GM12878 (cell line): ENCODE measurements around the gene RGS14. TPM values are rescaled to one million over a fixed set of nuclear protein-coding genes. Genes with fewer than 3 reads are reported as not detected.

ENCODE experiments used
- BCLAF1 ChIP-seq: fragments of 450-650 bp; IDR thresholded peaks from 2 replicates; pipeline ENCODE4 v1.6.1; 2017; ENCODE audit warnings: antibody characterized with exemption, mild to moderate bottlenecking, moderate library complexity
- CHD1 ChIP-seq: IDR thresholded peaks from 2 replicates; pipeline ENCODE4 v1.6.1; 2012; ENCODE audit warnings: low read depth, low read length, improper control_type of control experiment
- E2F4 ChIP-seq: IDR thresholded peaks from 2 replicates; pipeline ENCODE4 v1.6.1; 2012; ENCODE audit warnings: low read depth, low read length, improper control_type of control experiment
- ETV6 ChIP-seq, 2 experiments: fragments of 450-650 bp in 1 of 2; IDR thresholded peaks in 1 of 2; conservative IDR thresholded peaks in 1 of 2; 2 replicates each; pipeline ENCODE4 v1.6.1; 2014; ENCODE audit warnings: antibody characterized with exemption in 1 of 2, borderline replicate concordance in 1 of 2, low read depth in 1 of 2, mild to moderate bottlenecking in 1 of 2, moderate library complexity in 1 of 2
- GATAD2B ChIP-seq: fragments of 450-650 bp; conservative IDR thresholded peaks from 2 replicates; pipeline ENCODE4 v1.6.1; 2017; ENCODE audit warnings: low read depth, mild to moderate bottlenecking, moderate library complexity
- KAT2A ChIP-seq: conservative IDR thresholded peaks from 2 replicates; pipeline ENCODE4 v1.6.1; 2011; ENCODE audit warnings: low read depth, low read length; ENCODE audit not compliant: control insufficient read depth
- KDM1A ChIP-seq: fragments of 200-600 bp; sonication (generic); IDR thresholded peaks from 2 replicates; pipeline ENCODE4 v1.6.1; 2016; ENCODE audit warnings: borderline replicate concordance
- KLF5 ChIP-seq: fragments of 450-650 bp; IDR thresholded peaks from 2 replicates; pipeline ENCODE4 v1.6.1; 2014; ENCODE audit warnings: mild to moderate bottlenecking; ENCODE audit not compliant: partially characterized antibody
- MTA3 ChIP-seq: IDR thresholded peaks from 2 replicates; pipeline ENCODE4 v1.6.1; 2012; ENCODE audit warnings: low read length, inconsistent platforms, borderline replicate concordance
- NBN ChIP-seq: fragments of 450-650 bp; IDR thresholded peaks from 2 replicates; pipeline ENCODE4 v1.6.1; 2016
- NRF1 ChIP-seq: conservative IDR thresholded peaks from 2 replicates; pipeline ENCODE4 v1.6.1; 2011; ENCODE audit warnings: mild to moderate bottlenecking, low read depth, low read length, improper control_type of control experiment
- PAX5 ChIP-seq: IDR thresholded peaks from 2 replicates; pipeline ENCODE4 v1.6.1; 2011; ENCODE audit warnings: low read depth, low read length, borderline replicate concordance
- PML ChIP-seq: IDR thresholded peaks from 2 replicates; pipeline ENCODE4 v1.6.1; 2012; ENCODE audit warnings: low read length, inconsistent platforms
- POLR2A ChIP-seq: IDR thresholded peaks from 2 replicates; pipeline ENCODE4 v1.6.1; 2011; ENCODE audit warnings: low read depth, mild to moderate bottlenecking, low read length
- RBBP5 ChIP-seq: fragments of 200-600 bp; sonication (generic); conservative IDR thresholded peaks from 2 replicates; pipeline ENCODE4 v1.6.1; 2016
- RELA ChIP-seq: fragments of 450-650 bp; IDR thresholded peaks from 2 replicates; pipeline ENCODE4 v1.8.0; 2014; ENCODE audit warnings: borderline replicate concordance; ENCODE audit not compliant: partially characterized antibody
- REST ChIP-seq: IDR thresholded peaks from 2 replicates; pipeline ENCODE4 v1.6.1; 2012; ENCODE audit warnings: mild to moderate bottlenecking, low read depth, low read length
- TBL1XR1 ChIP-seq: IDR thresholded peaks from 2 replicates; pipeline ENCODE4 v1.6.1; 2012; ENCODE audit warnings: low read depth, low read length, improper control_type of control experiment
- USF2 ChIP-seq: IDR thresholded peaks from 2 replicates; pipeline ENCODE4 v1.6.1; 2011; ENCODE audit warnings: low read depth, low read length, improper control_type of control experiment, borderline replicate concordance
- polyA plus RNA-seq, 11 experiments: library from polyadenylated mRNA; depleted of rRNA in 4 of 11; unstranded in 6 of 11; stranded (reverse) in 5 of 11; fragments of >200 nt; fragmentation: Nextera tagmentation in 4 of 11; fragmentation: Illumina TruSeq in 1 of 11; extraction: Ambion mirVana in 4 of 11; extraction: Trizol in 1 of 11; gene quantifications; 1 replicate in 1 of 11; 2 replicates in 10 of 11; pipeline versions ENCODE4 v1.2.1 to v1.2.3, GENCODE V29; 2011 to 2016; ENCODE audit warnings: inconsistent platforms in 2 of 11, missing spikeins in 2 of 11, low read depth in 1 of 11
- total RNA-seq, 4 experiments: library from RNA; depleted of rRNA in 3 of 4; stranded (reverse); fragments of >200 nt in 3 of 4; fragmentation: Illumina TruSeq in 1 of 4; extraction: Trizol in 1 of 4; gene quantifications; 2 replicates each; pipeline versions ENCODE4 v1.2.1 to v1.2.3, GENCODE V29; 2013 to 2021

Gene RGS14
- total and polyA plus RNA-seq, 10 of the 15 experiments (the other 5 are each of a cell fraction or from before 2014, with no cell fraction given) = 0.19 to 88.7 (median 54.8) TPM

GRCh38 chr5:177403792-177404640, 46.3 kb downstream of the RGS14 start (continued):
- TF ChIP-seq REST = no peak
- TF ChIP-seq GATAD2B = peak; percentile 78
- TF ChIP-seq RELA = peak; percentile 51
- peak; percentile 82 for TF ChIP-seq PAX5
- TF ChIP-seq KDM1A = no peak
- no peak for TF ChIP-seq USF2
- 0 out of 4 replicates have a peak, but pooled peaks of 1 of the 2 experiments have one; percentile 8 for TF ChIP-seq ETV6 (conservative IDR thresholded peaks at IDR 0.05 in 1 of 2, IDR thresholded peaks at IDR 0.05 in 1 of 2; ENCODE audit: borderline replicate concordance in 1 of 2, low read depth in 1 of 2)
- no peak for TF ChIP-seq RBBP5
- TF ChIP-seq BCLAF1 = no peak
- TF ChIP-seq POLR2A = peak; percentile 55; the same call in 1 of the 2 replicates
- TF ChIP-seq KAT2A = no peak
- no peak for TF ChIP-seq NRF1
- no peak for TF ChIP-seq PML
- TF ChIP-seq KLF5 = peak; percentile 28
- no peak; the same call in 1 of the 2 replicates for TF ChIP-seq NBN
- TF ChIP-seq TBL1XR1 = 0 out of 2 replicates have a peak, but pooled peaks have one; percentile 7
- no peak for TF ChIP-seq E2F4
- TF ChIP-seq CHD1 = no peak
- TF ChIP-seq MTA3 = no peak
